HFFc6 (cell line): ENCODE results near the gene KCNK4. TPM values are rescaled to one million over a fixed set of nuclear protein-coding genes. Genes with fewer than 3 reads are reported as not detected.

ENCODE experiments used
- DNase-seq: peaks from one replicate; pipeline ENCODE4 v3.0.0-alpha.2; 2018
- H3K27ac Mint-ChIP-seq: 2 replicates; pipeline ENCODE4 v1.8.0; 2020; ENCODE audit warnings: mild to moderate bottlenecking, mixed read lengths
- H3K27me3 Mint-ChIP-seq: 2 replicates; pipeline ENCODE4 v1.8.0; 2021; ENCODE audit warnings: mild to moderate bottlenecking, moderate library complexity, mixed read lengths; ENCODE audit not compliant: insufficient read depth
- H3K36me3 Mint-ChIP-seq: 2 replicates; pipeline ENCODE4 v1.8.0; 2021; ENCODE audit warnings: low read depth, mixed read lengths
- H3K4me1 Mint-ChIP-seq: 2 replicates; pipeline ENCODE4 v1.8.0; 2020; ENCODE audit warnings: low read depth, mixed read lengths
- H3K4me3 Mint-ChIP-seq: 2 replicates; pipeline ENCODE4 v1.8.0; 2020; ENCODE audit warnings: mild to moderate bottlenecking, moderate library complexity, mixed read lengths
- H3K9me3 Mint-ChIP-seq: 2 replicates; pipeline ENCODE4 v1.8.0; 2020; ENCODE audit warnings: mild to moderate bottlenecking, mixed read lengths
- CTCF ChIP-seq: fragments of 200-600 bp; sonication (generic); IDR thresholded peaks from 2 replicates; pipeline ENCODE4 v1.5.0; 2021; ENCODE audit warnings: antibody characterized with exemption, mild to moderate bottlenecking
- total RNA-seq, 6 experiments: library from RNA; stranded (reverse); fragmentation: NEBNext Ultra II Directional; extraction: Animal tissue kit (Norgen Biotek cat#: 25700); gene quantifications; 2 replicates in 1 of 6; 3 replicates in 5 of 6; pipeline ENCODE4 v1.2.3, GENCODE V29; 2021

Gene KCNK4
- total RNA-seq, 6 experiments from 2014 or later, result 0.14 TPM; not detected in 5

GRCh38 chr11:64251753-64252002 lies 39.4 kb upstream of the KCNK4 start:
- H3K27me3 Mint-ChIP-seq, result no peaks in the 10 kb centered on the region; the same call in none of the 2 replicates
- no peaks in the 10 kb centered on the region for H3K9me3 Mint-ChIP-seq
- peak overlapping the region; percentile 91 for H3K4me3 Mint-ChIP-seq
- H3K4me1 Mint-ChIP-seq, result peaks cover 19% of the 10 kb centered on the region
- no peak for DNase-seq
- H3K36me3 Mint-ChIP-seq, result no peaks in the 10 kb centered on the region
- peak overlapping the region; percentile 88 for H3K27ac Mint-ChIP-seq
- no peak for TF ChIP-seq CTCF

- H3K9me3 Mint-ChIP-seq, result no peaks in the 10 kb centered on the region
- H3K36me3 Mint-ChIP-seq, result no peaks in the 10 kb centered on the region
- H3K4me1 Mint-ChIP-seq, result peaks cover 19% of the 10 kb centered on the region
- TF ChIP-seq CTCF, result peak; percentile 80
- H3K27me3 Mint-ChIP-seq, result no peaks in the 10 kb centered on the region; the same call in none of the 2 replicates
- peak overlapping the region; percentile 88 for H3K27ac Mint-ChIP-seq
- peak overlapping the region; percentile 91 for H3K4me3 Mint-ChIP-seq
- DNase-seq, result no peak
Measured at GRCh38 chr11:64252003-64252872, 38.9 kb upstream of the KCNK4 start.

GRCh38 chr11:64253043-64253442 lies 38.1 kb upstream of the KCNK4 start:
- peaks cover 13% of the 10 kb centered on the region for H3K4me1 Mint-ChIP-seq
- H3K4me3 Mint-ChIP-seq, result peak overlapping the region; percentile 91
- peaks cover 6% of the 10 kb centered on the region; the same call in 1 of the 2 replicates for H3K36me3 Mint-ChIP-seq
- H3K9me3 Mint-ChIP-seq, result no peaks in the 10 kb centered on the region
- H3K27ac Mint-ChIP-seq, result peak overlapping the region; percentile 57
- no peak for DNase-seq
- peaks cover 2% of the 10 kb centered on the region for H3K27me3 Mint-ChIP-seq
- no peak for TF ChIP-seq CTCF

- Mint-ChIP-seq H3K9me3 (no peaks in the 10 kb centered on the region), H3K27ac (peak overlapping the region; percentile 57; the same call in 1 of the 2 replicates), H3K4me1 (peaks cover 12% of the 10 kb centered on the region), H3K4me3 (peak overlapping the region; percentile 91), H3K27me3 (peaks cover 2% of the 10 kb centered on the region), H3K36me3 (peaks cover 6% of the 10 kb centered on the region; the same call in 1 of the 2 replicates)
- no peak for DNase-seq
- TF ChIP-seq CTCF, result no peak
Measured at GRCh38 chr11:64253481-64253880, 37.6 kb upstream of the KCNK4 start.

- Mint-ChIP-seq H3K27me3 (peaks cover 2% of the 10 kb centered on the region), H3K27ac (no peak overlapping the region), H3K4me1 (peaks cover 12% of the 10 kb centered on the region), H3K4me3 (no peak overlapping the region), H3K9me3 (no peaks in the 10 kb centered on the region), H3K36me3 (peaks cover 8% of the 10 kb centered on the region)
- DNase-seq, result no peak
- no peak for TF ChIP-seq CTCF
Measured at GRCh38 chr11:64254326-64254725, 36.8 kb upstream of the KCNK4 start.
